ENCODE results near the gene POU5F1.

Gene POU5F1

DNA sequence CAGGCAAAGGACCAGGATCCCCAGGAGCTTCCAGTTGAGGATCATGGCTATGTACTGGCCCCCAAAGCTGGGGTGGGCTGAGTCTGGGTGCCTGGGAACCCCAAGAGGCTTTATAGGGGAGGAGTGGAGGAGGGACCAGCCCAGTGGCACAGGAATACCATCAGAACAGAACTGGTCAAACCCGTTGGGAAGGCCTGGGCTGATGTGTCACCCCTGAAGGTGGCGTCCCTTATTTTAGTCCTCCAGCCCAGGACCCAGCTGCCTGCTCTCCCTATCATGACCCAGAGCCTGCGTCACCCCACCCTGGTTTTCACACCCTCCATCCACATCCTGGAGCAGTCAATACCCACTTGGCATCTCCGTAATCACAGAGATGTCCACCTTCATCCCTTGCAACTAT, 31.5 kb downstream of the POU5F1 start, which contains the start of gene PSORS1C2:
PSORS1C2 (minus strand) TSS at position 85 of the 400 bp plus-strand sequence; CDS start at position 45, 40 bp downstream.
- no peak for DNase-seq

DNA sequence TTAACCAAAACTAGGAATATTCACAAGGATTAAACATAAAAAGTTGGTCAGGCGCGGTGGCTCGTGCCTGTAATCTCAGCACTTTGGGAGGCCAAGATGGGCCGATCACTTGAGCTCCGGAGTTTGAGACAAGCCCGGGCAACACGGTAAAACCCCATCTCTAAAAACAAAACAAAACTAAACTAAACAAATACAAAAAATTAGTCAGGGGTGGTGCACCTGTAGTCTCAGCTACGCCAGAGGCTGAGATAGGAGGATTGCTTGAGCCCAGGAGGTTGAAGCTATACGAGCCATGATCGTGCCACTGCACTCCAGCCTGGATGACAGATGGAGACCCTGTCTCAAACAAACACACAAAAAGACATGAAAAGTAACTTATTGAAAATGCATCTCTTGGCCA, 34.8 kb downstream of the POU5F1 start:
- DNase-seq = no peak

DNA sequence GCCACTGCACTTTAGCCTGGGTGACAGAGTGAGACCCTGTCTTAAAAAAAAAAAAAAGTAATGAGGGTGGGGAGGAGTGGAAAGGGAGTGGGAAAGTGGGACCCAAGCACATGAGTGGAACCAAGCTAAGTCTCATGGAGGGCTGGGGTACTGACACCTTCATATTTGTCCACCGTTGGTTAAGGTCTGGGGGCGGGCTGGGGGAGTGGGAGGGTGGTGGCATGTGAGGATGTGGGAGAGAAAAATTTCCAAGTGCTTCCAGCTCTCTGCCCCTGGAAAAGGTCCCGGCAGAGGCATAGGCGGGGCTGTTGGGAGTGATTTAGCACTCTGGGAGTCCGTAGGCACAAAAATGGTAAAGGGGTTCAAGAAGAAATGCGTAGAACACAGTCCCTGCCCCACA, 37.7 kb downstream of the POU5F1 start:
- DNase-seq = no peak

DNA sequence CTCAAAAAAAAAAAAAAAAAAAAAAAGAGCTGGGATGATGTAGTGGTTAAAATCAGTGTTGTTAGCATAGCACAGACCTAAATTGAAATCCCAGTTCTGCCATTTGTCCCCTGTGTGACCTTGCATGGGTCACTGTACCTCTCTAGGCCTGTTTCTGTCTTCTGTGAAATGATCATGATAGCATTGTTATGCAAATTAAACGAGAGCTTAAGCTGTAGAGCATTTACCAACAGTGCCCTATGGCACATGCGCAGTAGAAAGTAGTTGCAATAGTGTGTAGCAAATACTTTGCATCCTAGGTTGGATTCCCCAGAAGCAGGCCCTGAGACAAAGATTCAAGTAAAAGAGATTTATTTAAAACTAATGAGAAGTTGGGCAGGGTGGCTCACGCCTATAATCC, 38.9 kb downstream of the POU5F1 start:
- DNase-seq = no peak

DNA sequence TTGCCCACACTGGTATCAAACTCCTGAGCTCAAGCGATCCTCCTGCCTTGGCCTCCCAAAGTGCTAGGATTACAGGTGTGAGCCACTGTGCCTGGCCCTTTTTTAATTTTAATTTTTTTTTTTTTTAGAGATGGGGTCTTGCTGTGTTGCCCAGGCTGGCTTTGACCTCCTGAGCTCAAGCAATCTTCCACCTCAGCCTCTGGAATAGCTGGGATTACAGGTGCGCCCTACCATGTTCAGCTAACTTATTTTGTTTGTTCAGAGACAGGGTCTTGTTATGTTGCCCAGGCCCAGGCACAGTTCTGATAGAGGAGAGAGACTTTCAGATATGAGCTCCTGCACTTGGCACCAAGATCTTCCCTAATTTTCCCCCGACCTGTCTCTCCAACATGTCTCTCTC, 39.7 kb downstream of the POU5F1 start:
- DNase-seq = no peak

DNA sequence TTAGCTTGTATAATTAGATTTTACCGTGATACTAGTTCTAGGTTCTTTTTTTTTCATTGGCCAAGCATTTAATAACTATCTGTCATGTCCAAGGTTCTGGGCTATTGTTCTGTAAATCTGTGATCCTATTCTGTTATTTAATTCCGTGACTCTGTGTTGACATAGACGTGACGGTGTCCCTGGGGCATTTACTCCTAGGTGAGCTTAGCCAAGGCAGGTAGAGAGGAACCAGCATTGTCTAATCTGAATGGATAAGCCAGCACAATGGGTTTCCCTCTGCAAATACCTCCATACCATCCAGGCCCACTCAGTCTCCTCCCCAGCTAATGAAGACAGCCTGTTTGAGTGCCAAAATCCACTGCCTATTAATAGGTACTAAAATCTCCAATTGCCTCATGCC, 41.4 kb downstream of the POU5F1 start:
- no peak for DNase-seq

DNA sequence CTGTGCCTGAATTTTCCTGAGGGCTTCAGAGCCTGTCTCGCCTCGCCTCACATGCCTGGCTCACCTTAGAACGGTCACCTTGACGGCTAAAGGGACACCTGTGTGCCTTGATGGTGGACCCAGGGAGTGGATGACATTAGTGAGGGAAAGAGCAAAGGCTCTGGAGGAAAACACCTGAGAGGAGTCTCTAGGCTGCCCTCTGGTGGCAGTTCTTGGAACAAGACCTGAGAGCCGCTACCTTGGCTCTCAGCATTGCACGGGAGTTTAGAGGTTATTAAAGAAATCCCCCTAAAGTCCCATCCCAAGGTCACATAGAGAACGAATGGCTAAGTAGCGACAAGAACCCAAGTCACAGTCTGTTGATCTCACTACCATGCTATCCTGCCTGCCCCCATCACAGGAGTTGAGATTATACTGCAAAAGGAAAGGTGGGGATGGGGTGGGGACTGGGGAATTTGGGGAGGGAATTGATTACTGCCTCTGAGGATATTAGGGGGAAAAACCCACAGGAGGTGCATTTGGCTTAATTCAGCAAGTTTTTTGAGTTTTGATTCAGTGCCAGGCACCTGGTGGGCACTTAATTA, 42.3 kb downstream of the POU5F1 start:
- DNase-seq = no peak

DNA sequence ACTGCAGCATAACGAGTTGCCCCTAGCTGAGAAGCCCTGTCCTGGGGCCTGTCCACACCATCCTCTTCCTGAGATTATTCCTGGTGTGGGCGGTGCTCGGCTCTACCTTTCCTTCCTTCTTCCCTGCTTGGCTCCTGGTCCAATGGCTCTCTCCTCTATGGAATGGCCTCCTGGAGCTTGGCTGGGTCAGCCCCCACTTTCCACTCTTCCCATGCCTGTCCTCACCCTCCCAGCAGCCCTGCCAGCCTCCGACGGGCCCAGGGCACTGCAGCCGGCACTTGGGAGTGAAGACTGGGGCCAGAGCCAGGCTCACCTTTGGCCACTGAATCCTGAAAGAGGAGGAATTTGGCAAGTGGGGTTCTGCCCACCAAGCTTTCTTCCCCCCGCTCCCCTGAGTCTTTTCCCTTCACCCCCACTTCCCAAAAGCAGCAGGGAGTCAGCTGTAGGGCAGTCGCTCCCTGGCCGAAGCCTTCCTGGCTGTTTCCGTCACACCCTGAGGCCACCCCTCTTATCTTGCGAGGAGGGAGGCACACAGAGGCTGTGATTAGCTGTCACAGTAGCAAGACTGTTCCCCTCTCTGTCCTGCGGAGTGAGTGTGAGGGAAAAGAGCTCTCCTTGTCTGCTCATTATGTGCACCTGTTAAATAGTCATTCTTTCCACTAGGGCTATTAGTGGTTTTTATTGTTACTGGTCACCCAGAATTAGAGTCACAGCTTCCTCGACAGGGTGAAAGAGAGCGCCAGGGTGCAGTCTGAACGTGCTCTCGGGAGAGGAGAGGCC, 43.9 kb downstream of the POU5F1 start:
- DNase-seq = no peak

DNA sequence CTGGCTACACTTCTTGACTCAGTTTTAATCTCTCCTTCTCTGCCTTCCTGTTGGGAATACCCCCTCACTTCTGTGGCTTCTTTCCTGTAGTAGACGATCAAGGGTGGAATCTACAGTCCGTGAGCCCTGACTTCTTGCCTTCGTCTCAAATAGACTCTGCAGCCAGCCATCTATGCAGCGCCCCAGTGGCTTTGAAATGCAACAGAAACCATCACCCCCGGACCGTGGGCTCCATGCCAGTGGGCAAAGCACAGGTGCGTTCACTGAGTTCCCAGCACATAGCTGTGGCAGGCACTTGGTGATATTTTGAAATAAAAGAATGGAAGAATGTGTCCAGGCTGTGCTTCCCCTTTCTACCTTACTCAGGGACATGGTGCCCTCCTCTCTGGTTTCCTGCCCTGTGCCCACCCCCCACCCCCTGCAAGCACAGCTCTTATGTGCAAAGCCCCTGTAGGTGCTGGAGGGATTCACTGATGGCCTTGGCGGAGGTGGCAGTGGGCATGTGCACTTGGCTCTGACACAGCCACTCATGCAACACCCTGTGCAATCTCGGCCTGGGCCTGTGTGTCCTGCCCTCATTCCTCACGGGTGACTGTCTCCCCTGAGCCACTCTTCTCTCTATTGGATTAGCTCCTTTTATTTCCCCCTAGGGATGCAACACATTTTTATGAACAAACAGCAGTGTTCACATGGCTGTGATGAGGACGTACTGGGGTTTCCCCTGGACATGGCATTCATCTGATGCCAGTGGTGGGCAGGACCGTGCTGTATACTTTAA, 44.7 kb downstream of the POU5F1 start:
- no peak for DNase-seq

DNA sequence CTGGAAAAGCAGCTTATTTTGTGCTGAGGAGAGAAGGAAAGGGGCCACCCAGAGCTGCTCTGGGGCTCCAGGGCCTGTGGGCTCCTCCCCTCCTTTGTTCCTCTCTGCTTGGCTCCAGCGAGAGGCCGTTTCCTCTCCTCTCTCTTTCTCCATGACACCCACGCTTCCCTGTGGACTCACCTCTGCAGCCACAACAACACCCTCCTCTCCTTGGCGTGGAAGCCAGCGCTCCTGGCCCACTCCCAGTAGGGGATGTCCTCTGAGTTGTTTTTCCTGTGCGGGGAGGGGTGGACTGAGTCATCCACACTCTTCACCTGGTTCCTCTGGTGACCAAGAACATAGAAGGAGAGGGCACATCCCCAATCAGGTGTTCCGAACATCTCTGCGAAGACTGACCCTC, 45.3 kb downstream of the POU5F1 start:
- no peak for DNase-seq

DNA sequence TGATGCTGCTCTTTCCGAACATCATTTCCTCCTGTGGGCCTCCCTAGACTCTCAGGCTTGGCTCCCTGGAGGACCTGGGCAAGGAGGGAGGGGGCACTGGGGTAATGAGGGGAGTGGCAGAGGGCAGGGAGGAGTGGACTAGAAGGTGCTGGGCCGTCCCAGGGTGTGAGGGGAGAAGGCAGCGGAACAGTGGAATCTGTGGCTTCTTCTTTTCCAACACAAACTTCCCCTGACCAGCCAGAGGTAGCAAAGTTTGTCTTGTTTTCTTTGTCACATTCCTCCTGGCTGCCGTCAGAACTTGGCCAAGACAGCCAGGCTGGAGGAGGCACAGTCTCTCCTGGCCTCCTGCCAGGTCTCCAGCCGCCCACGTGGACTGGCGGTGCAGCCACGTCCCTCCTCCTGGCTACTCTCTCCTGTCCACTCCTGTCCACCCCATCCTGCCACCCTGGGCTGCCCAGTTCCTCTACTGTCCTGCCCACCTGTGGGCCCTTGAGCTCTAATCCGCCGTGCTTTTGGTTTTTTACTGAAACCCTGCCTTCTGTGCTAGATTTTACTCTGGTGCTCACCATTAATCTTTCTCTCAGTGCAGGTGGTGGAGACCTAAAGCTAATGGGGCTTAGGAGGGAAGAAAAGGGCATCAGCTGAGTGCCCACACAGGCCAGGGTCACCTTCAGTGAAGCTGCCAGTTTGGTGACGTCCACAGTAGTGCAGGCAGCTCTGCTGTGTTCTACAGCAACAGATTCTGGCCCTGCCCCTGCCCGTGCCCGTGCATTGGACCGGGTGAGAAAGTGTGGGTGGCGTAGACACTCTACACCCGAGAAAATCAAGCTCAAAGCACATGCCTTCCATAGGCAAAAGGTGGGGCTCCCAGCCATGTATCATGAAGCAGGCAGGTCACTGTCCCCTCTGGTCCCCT, 47.4 kb downstream of the POU5F1 start:
- DNase-seq = no peak

DNA sequence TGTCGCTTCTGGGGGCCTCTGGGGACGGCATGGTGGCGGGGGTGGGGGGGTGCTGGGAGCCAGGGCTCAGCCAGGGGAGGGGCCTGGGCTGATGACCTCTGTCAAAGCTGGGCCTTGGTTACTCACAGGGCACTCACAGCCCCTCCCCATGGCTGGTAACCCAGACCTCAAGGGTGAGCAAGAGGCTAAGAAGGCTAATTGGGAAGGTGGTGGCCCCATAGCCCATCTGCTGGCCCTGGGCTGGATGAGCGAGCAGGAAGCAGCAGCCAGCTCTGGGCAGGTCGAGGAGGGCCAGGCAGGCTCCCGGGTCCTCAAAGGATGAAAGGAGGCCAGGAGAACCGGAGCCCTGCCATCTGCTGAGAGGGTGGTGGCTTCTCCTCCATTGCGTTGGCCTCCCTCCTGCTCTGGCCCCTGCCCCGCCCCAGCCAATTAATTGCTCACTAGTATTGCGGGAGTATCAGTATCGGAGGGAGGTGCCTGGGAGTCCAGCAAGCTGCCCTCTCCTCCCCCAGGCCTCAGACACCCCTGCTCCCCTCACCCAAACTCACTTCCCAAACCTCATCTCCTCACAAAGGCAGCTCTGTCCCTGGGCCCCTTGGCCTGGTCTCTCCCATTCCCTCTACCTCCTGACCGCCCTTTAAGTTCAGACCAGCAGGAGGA, 49.2 kb downstream of the POU5F1 start:
- no peak for DNase-seq

DNA sequence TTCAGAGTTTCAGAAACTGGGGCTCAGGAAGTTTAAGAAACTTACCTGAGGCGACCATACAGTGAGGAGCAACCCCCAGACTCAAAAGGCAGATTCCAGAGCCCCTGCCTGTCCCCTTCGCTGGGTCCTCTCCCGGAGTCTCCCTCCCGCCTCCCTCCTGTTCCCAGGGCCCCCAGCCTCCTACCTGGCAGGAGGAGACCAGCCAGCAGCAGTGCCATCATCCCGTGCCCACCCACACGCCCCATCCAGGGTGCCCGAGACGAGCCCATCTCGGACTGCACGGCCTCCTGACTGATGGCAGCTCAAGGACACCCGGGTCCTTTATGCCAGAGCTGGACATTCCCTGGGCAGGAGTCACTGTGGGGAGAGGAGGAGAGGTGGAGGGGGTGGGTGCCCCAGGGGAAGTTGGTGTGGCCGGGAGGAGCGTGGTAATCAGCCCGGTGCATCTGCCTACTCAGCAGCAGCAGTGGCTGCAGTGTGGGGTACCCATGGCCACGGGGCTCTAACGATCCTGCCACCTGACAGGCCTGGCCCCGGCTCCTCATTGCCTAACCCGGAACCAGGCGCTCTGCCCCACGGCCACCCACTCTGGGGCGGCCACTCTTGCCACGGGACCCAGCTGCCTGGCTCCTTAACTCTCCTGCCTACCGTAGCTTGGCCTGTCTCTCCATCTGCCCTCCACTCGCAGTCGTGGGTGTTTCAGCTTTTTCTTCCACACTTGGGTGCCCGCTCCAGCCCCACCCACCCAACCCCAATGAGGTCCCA, 50.1 kb downstream of the POU5F1 start, which contains the start of gene CDSN:
CDSN (minus strand) TSS at position 296 of the 765 bp plus-strand sequence; CDS start at position 269, 27 bp downstream.
- DNase-seq = no peak

DNA sequence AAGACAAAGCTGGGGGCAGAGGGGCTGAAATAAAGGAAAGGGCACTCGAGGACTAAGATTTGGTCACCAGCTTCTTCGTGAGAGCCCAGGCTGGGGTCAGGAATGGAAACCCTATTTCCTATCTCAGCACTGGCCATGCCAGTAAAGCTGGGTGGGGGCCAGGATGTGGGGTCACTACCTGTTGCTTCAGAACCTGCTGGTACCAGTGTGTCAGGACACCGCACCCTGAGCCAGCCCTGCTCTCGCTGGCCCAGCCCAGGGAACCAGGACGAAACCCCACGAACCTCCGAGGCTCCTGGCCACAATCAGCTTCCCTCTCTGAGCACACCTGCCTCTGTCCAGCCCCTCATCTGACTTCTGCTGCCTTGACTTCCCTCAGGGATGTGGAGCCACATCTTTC, 52.3 kb downstream of the POU5F1 start:
- DNase-seq = no peak

DNA sequence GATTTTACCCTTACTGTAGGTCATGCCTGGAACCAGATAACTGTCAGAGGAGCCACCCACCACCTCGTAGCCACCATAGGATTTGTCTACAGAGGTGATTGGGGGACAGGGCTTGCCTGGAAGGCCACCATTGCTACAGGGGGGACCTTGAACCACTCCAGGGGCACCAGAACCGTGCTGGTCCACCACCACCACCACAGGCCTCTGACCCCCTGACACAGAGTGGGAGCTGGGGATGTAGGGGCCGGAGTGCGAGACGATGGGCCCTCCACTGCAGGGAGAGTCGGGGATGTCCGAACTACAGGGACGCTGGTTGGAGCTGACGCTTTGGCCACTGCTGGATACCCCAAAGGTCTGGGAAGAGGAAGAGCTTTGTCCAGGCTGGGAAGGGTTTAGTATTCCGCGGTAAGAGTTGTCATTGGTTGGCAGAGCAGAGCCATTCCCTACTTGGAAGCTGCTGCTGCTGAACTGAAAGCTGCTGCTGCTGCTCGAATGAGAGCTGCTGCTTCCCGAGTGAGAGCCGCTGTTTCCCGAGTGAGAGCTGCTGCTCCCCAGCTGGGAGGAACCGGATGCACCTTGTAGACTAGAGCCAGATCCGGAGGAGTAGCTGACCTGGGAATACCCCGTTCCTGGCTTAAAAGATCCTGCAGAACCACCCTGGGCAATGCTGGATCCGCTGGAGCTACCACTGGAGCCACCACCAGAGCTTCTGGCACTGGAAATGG, 53.7 kb downstream of the POU5F1 start:
- no peak for DNase-seq

DNA sequence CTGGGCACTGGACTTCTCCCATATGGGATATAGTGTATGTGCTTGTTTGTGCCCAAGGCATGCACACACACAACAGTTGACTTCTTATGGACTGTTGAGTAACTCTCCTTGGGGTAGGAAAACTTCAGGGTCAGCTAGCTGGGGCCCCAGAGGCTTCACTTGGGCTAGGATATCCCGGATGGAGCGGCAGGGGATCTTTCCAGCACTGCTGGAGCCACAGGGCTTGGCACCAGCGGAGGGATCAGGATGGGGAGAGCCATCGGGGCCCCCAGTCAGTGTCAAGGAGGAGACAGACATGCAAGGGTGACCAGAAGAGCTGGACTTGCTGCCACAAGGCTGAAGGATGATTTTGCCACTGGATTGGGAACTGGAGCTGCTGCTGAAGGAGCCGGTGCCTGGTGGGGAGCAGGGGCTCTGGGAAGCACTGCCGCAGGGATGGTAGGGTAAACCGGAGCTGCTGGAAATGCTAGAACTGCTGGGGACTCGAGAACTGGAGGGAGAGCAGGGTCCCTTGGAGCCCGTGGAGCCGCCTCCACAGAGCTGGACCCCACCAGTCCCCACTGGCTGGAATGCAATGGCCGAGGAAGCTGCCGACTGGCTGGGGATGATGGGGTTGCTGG, 54.4 kb downstream of the POU5F1 start:
- DNase-seq = no peak

DNA sequence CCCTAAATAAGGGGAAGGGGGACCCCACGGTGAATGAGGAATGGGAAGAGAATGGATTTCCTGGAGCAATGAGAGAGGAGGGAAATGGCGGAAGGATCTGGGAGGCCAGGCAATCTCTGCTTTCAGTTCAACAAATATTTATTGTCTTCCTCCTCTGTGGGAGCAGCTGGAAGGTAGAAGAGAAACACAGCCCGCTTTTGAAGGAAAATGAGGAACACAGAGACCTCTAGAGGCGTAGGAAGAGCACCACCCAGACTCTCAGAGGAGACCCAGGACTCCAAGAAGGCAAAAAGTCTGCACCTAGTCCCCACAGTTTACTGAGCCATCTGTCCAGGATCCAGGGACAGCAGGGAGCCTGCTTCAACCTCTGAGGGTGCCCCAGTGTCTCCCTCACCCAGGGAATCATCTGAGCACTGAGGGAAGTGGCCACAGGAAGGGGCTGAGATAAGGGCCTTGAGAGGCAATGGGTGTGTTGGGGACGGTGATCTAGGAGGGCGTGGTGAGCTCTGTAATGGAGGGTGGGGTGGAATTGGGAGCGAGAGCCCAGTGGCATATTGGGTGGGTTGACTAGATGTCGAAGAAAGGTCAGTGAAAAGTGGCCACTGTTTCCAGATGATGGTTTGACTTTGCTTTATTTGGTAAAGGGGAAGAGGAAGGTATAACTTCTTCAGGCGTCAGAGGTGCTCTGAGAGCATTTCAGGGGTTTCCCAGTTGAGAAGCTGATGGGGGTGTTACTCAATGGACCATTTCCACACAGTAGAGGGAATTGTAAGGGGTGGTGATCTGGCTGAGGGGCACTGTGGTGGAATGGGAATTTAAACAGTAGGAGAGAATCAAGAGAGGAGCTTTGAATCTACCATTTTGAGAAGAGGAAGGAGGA, 55.3 kb downstream of the POU5F1 start:
- DNase-seq = no peak

DNA sequence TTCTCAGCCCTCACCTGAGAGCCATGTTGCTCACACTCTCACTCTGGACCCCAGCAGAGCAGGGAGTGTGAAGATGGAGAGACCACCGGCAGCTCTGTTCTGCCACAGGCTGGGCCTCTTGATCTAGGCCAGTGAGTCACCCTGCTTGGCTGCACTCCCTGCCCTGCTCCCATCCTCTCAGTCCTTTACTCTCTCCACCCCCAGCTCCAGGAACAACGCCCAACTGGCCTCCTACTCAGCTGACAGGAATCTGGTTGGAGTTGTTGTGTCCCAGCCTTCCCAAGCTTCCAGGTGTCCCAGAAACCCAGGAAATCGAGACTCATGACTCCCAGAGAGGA, 56.0 kb downstream of the POU5F1 start, which contains the start of gene PSORS1C1:
PSORS1C1 (plus strand) TSS at position 260 of the 338 bp plus-strand sequence. CDS start 14,833 bp downstream, outside the sequence.
- no peak for DNase-seq
